Glutamatergic neuron (in vitro differentiated cells): ENCODE results near the gene HECTD4. TPM values are rescaled to one million over a fixed set of nuclear protein-coding genes. Genes with fewer than 3 reads are reported as not detected.

Source experiments
- DNase-seq: peaks from one replicate; pipeline ENCODE4 v3.0.0; 2022
- H3K27ac Mint-ChIP-seq: one replicate; pipeline ENCODE4 v1.8.0; 2020; ENCODE audit warnings: mild to moderate bottlenecking, mixed read lengths, inconsistent platforms; ENCODE audit not compliant: unreplicated experiment
- H3K27me3 Mint-ChIP-seq: one replicate; pipeline ENCODE4 v1.8.0; 2020; ENCODE audit warnings: mild to moderate bottlenecking, moderate library complexity, mixed read lengths, inconsistent platforms; ENCODE audit not compliant: unreplicated experiment
- H3K36me3 Mint-ChIP-seq: one replicate; pipeline ENCODE4 v1.8.0; 2020; ENCODE audit warnings: mild to moderate bottlenecking, mixed read lengths, inconsistent platforms; ENCODE audit not compliant: unreplicated experiment
- H3K4me1 Mint-ChIP-seq: one replicate; pipeline ENCODE4 v1.8.0; 2020; ENCODE audit warnings: mild to moderate bottlenecking, low read depth, mixed read lengths, inconsistent platforms; ENCODE audit not compliant: unreplicated experiment
- H3K4me3 Mint-ChIP-seq: one replicate; pipeline ENCODE4 v1.8.0; 2020; ENCODE audit warnings: mild to moderate bottlenecking, mixed read lengths, inconsistent platforms; ENCODE audit not compliant: unreplicated experiment
- H3K9me3 Mint-ChIP-seq: one replicate; pipeline ENCODE4 v1.8.0; 2020; ENCODE audit warnings: mild to moderate bottlenecking, moderate library complexity, mixed read lengths, inconsistent platforms; ENCODE audit not compliant: unreplicated experiment
- total RNA-seq: library from RNA; stranded (reverse); fragmentation: NEBNext Ultra II Directional; extraction: Animal tissue kit (Norgen Biotek cat#: 25700); gene quantifications from one replicate; pipeline ENCODE4 v1.2.1, GENCODE V29; 2021; ENCODE audit not compliant: unreplicated experiment
- TF ChIP-seq, protein P1 (sequence below): fragments of 200-600 bp; sonication (generic); IDR thresholded peaks from one replicate; pipeline ENCODE4 v1.5.0; 2021; ENCODE audit not compliant: partially characterized antibody, unreplicated experiment

Gene HECTD4
- total RNA-seq, 1 donor from 2014 or later: 261 TPM

DNA sequence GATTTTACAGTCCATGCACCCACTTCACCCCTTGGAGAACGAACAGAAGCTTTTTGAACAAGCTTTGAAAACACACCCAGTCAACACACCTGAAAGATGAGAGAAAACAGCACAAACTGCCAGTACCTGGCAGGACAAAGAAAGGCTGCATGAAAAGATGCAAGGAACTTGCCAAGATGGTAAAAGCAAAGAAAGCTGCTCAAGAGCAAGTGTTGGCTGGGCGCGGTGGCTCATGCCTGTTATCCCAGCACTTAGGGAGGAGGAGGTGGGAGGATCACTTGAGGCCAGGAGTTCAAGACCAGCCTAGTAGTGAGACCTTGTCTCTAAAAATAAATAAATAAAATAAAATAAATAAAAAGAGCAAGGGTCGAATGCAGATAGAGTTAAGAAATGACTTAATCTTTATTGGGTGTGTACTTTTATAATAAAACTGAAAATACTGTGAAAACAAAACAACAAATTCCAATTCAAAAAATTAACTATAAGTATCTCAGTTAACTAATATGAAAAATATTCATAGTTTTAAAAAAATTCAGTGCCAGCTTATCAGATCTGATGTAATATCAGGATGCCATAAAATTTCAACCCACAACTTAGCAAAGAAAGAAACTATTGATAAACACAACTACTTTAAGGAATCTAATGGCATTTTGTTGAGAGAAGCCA lies 59.2 kb downstream of the HECTD4 start:
- no peaks in the 10 kb centered on the region for H3K27me3 Mint-ChIP-seq
- no peak for DNase-seq

DNA sequence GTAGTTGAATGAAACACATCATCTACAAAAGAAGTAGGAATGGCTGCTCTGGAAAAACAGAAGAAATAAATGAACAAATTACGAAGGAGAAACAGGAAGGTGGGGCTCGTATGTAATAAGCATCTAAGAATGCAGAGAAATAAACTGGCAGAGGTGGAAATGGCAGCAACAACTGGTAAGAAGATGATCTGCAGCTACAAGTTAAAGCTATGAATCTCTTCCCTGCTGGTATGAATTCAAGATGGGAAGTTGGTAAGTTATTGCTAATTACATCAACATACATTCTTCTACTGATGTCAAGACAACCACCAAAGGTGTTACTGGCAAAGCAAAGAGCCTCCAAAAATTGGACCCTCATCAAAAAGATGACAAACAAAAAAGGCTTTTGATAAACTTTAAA lies 59.8 kb downstream of the HECTD4 start:
- Mint-ChIP-seq H3K9me3 (peaks cover 4% of the 10 kb centered on the region), H3K4me1 (peaks cover 3% of the 10 kb centered on the region), H3K4me3 (no peak overlapping the region), H3K36me3 (no peaks in the 10 kb centered on the region), H3K27me3 (no peaks in the 10 kb centered on the region), H3K27ac (no peak overlapping the region)
- no peak for DNase-seq
- TF ChIP-seq, protein P1, sequence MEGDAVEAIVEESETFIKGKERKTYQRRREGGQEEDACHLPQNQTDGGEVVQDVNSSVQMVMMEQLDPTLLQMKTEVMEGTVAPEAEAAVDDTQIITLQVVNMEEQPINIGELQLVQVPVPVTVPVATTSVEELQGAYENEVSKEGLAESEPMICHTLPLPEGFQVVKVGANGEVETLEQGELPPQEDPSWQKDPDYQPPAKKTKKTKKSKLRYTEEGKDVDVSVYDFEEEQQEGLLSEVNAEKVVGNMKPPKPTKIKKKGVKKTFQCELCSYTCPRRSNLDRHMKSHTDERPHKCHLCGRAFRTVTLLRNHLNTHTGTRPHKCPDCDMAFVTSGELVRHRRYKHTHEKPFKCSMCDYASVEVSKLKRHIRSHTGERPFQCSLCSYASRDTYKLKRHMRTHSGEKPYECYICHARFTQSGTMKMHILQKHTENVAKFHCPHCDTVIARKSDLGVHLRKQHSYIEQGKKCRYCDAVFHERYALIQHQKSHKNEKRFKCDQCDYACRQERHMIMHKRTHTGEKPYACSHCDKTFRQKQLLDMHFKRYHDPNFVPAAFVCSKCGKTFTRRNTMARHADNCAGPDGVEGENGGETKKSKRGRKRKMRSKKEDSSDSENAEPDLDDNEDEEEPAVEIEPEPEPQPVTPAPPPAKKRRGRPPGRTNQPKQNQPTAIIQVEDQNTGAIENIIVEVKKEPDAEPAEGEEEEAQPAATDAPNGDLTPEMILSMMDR: no peak

More for the DNA sequence above, 59.2 kb downstream of the HECTD4 start:
- Mint-ChIP-seq H3K9me3 (peaks cover 4% of the 10 kb centered on the region), H3K36me3 (no peaks in the 10 kb centered on the region), H3K4me3 (no peak overlapping the region), H3K27ac (no peak overlapping the region), H3K4me1 (peaks cover 8% of the 10 kb centered on the region)
- TF ChIP-seq, protein P1: no peak

DNA sequence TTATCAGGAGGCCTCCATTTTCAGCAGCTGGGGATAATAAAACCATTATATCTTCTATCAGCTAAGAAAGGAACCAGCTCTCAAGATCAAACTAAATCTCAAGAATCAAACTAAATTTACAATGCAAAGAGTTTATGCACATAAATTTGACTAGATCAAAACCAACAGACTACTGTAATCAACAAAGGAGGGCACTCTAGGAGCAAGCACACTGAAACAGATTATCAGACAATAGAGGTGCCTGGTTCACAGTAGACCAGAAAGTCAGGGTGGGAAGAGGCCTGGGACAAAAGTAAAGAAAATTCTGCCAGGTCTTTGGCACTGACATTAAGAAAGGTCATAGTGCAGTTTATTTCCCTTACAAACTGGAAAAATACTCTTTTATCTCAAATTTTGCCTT lies 61.0 kb downstream of the HECTD4 start:
- Mint-ChIP-seq H3K27me3 (no peaks in the 10 kb centered on the region), H3K27ac (no peak overlapping the region), H3K9me3 (peaks cover 4% of the 10 kb centered on the region), H3K36me3 (no peaks in the 10 kb centered on the region), H3K4me3 (no peak overlapping the region), H3K4me1 (no peaks in the 10 kb centered on the region)
- no peak for DNase-seq
- TF ChIP-seq, protein P1: no peak

DNA sequence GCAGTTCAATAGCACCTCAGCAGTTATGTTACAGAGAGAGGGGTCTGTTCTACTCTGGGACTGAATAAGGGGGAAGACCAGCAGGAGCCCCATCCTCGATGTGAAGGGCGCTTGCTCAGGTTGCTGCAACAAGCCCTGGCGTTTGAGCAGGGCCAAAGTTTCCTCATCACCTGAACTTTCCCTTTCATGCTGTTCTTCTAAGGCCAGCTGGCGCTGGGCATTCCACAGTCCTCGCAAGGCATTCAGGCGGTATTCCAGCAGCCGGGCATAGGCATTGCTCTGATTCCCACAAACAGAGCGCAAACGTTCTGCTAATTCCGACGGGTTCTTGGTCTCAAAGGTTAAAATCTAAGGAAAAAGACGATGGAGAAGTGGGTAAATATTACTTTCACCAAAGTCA lies 62.8 kb downstream of the HECTD4 start:
- DNase-seq: no peak
- no peak overlapping the region for H3K27ac Mint-ChIP-seq
- TF ChIP-seq, protein P1: no peak
- H3K36me3 Mint-ChIP-seq: no peaks in the 10 kb centered on the region
- peaks cover 3% of the 10 kb centered on the region for H3K27me3 Mint-ChIP-seq
- peaks cover 3% of the 10 kb centered on the region for H3K4me1 Mint-ChIP-seq
- H3K9me3 Mint-ChIP-seq: peaks cover 4% of the 10 kb centered on the region
- no peak overlapping the region for H3K4me3 Mint-ChIP-seq

DNA sequence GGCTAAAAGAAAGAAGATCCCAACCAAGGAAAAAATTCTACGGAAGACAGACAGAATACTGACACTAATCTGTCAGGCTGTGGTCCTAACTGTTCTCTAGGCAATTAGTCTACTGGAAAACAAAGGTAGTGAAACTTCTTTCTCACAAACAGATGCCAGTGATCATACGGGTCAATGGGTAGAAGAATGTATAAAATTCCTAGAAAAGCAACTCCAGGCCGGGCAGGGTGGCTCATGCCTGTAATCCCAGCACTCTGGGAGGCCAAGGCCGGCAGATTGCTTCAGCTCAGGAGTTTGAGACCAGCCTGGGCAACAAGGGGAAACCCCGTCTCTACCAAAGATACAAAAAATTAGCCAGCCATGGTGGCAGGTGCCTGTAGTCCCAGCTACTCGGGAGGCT lies 64.8 kb downstream of the HECTD4 start:
- Mint-ChIP-seq H3K36me3 (no peaks in the 10 kb centered on the region), H3K27ac (no peak overlapping the region), H3K4me1 (peaks cover 3% of the 10 kb centered on the region), H3K4me3 (no peak overlapping the region), H3K9me3 (peaks cover 3% of the 10 kb centered on the region), H3K27me3 (peaks cover 3% of the 10 kb centered on the region)
- no peak for DNase-seq
- TF ChIP-seq, protein P1: no peak
